Raji (cell line): ENCODE measurements around the gene CDH13.

Experiments used
- POLR2A ChIP-seq: IDR thresholded peaks from 2 replicates; pipeline ENCODE4 v1.6.1; 2011; ENCODE audit warnings: low read depth, low read length, control low read depth; ENCODE audit not compliant: insufficient read depth

The CDH13 gene

DNA sequence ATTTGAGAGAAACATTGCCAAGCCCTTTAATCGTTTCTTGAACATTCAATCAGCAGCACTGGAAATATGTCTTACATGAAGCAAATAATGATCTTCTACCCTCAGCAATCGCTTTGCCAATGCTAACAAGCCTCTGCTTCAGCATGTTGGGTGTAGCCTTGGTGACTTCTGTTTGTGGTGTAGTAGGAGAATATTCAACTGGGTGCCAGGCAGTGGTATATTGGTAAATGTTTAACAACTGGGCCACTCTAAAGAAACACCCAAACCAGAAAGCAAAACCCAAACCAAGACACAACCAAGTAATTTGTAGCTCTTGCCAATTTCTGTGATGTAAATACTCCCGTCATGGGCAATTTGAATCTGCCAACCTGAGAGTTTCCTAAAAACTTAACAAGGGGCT lies 9.7 kb downstream of the CDH13 start:
- TF ChIP-seq POLR2A, result no peak

DNA sequence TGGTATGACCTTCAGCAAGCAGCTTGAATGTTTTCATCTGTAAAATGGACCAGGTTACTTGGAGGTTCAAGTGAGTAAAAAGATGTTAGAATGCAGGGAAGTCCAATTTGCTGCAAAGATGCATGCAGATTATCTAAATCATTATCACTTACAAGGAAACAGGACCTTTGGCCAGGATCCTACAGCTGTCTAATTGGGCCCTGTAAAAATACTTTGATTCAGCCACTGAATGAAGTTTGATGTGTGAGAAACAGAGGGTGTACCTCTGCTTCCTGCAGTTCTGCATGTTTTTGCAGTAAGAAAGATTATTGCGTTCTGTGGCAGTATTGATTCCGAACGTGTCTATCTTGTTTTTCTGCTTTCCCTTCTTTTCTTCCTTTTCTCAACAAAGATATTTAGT lies 10.2 kb downstream of the CDH13 start:
- no peak for TF ChIP-seq POLR2A

DNA sequence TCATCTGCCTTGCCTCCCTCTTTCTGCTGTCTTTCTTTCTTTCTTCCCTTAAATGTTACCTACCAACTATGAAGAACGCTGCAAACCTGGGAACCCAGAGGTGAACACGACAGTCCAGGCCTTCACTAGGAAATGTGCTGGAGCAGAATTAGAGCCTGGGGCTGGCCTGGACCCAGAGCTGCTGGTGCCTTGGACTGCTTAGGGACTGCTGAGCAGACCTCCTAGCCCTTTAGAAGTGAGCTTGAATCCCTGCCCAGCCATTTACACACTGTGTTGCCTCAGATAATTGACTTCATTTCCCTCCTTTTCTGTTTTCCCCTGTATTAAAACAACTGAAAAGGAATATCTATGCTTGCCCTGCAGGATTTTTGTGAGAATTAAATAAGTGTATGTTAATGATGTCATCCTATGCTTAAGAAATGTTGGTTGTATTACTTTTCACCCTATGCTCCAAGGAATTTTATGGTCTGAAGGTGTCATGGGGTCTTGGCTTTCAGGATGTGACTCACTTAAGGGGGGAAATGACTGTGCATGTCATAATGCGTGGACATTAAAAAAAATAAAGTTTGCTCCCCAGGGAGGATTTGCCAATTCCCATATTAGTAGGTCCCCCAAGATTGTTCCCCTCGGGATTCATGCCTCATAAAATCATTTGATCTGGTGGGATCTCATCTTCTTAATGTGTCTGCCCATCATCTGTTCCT lies 11.5 kb downstream of the CDH13 start:
- TF ChIP-seq POLR2A, result no peak

- TF ChIP-seq POLR2A, result no peak
Measured at GRCh38 chr16:82639263-82639662, 12.5 kb downstream of the CDH13 start.

GRCh38 chr16:82639666-82640336 lies 13.0 kb downstream of the CDH13 start:
- no peak for TF ChIP-seq POLR2A

- no peak for TF ChIP-seq POLR2A
Measured at GRCh38 chr16:82641336-82641984, 14.7 kb downstream of the CDH13 start.

DNA sequence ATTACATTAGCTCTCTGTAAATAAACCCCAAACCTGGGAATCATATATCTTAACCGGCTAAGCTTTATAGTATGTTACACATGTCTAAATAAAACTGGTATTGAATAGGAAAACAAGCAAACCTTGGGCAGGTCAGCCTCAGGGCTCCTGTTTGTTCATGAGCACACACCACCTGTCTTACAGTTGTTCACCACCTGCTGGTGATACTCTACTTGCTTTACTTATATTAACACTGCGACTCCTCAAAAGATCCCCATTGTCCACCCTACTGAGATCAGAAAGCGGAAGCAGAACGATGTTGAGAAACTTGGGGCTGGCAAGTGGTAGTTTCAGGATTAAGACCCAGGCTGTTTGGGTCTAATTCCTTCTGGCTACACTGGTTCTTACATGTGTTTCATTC lies 16.4 kb downstream of the CDH13 start:
- TF ChIP-seq POLR2A, result no peak

DNA sequence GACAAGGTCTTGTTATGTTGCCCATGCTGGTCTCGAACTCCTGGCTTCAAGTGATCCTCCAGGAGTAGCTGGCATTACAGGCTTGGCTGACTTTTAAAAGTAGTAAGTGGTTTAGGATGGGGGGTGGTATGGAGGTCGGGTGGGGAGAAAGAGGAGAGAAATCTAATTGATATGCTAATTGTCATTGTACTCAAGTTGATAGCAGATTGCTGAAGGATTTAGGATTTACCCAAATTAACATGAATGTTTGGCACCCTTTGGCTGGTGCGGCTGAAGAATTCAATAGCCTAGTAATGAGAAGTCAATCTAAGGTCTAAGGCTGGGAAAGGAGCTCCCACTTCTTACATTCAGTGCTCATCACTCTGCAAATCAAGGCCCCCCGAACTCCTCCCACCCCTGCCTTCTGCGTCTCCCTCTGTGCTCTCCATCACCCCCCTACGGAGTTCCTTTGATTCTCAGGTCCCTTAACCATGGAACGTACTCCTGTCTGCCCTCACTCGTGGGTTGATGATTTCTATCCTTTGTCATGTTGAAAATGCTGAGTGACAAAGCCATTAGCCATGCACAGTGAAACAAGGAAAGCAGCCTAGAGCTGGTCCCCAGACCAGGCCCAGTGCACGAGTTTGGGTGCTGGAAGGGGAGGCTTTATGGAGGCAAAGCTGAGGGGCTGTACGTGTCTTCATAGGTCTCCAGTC lies 17.3 kb downstream of the CDH13 start:
- no peak for TF ChIP-seq POLR2A

GRCh38 chr16:82646504-82646903 lies 19.7 kb downstream of the CDH13 start:
- no peak for TF ChIP-seq POLR2A

GRCh38 chr16:82649766-82650165 lies 23.0 kb downstream of the CDH13 start:
- TF ChIP-seq POLR2A, result no peak

GRCh38 chr16:82650804-82651203 lies 24.0 kb downstream of the CDH13 start:
- TF ChIP-seq POLR2A, result no peak

DNA sequence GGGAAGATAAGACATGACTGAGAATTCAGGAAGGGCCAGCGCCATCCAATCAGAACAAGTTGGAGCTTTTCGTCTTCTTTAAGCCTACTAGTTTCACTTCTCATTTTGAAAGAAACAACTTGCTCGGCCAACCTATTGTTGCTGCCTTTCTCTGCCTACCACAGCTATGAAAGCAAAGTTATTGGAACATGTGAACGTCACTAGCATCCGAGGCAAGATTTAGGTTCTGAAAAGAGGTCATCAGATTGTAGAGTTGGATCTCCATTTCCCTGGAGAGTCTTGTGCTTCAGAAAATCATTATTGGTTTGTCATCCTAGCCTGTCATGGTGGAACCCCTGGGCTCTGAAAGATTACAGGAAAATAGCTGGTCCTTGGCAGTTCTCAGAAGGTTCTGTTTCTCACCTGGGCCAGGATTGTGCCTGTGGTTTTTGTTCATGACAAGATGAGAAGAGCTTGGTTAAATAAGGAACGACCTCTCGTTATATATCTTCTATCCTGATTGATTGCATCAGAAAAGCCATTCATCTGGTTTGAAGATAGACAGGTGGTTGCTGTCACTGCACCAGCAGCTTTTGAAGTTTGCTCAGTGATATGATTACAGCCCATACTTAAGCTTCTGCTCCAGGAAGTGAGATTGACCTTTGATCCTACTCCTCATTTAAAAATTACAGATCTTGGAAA lies 25.3 kb downstream of the CDH13 start:
- no peak for TF ChIP-seq POLR2A

- no peak for TF ChIP-seq POLR2A
Measured at GRCh38 chr16:82652826-82653225, 26.1 kb downstream of the CDH13 start.

GRCh38 chr16:82653550-82654511 lies 27.1 kb downstream of the CDH13 start:
- TF ChIP-seq POLR2A, result no peak
